ENCODE results near the gene EPHB3. TPM values are rescaled to one million over a fixed set of nuclear protein-coding genes. Genes with fewer than 3 reads are reported as not detected.
A peak's percentile ranks its signal among the peaks of the same experiment; 100 is the strongest.

EPHB3 gene
- polyA plus RNA-seq, 1 experiment = 3.3 TPM

DNA sequence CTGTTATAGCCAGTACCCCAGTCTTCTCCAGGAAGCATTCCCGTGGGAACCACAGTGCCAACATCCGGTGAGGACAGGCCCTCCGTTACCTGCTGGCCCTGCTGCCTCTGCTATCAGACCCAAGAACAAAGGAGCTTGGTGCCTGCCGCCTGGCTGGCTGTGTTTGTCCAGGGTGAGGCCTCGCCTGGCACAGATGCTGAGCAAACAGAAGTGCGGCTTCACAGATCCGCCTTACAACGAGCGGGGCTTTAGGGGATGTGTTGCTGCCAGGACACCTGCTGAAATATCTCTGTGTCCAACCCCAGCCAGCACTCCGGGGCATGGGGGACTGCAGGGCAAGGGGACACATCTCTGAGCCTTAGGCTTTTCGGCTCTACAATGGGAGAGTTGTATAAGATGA, 2.2 kb upstream of the EPHB3 start:
- no peak for DNase-seq (ENCODE audit: low read depth)
- Histone ChIP-seq H3K27me3 (ENCODE audit: control insufficient read depth, insufficient read depth, low read length) (peaks cover 11% of the 10 kb centered on the region), H3K36me3 (ENCODE audit: control insufficient read depth, insufficient read depth, low read length) (no peaks in the 10 kb centered on the region), H3K4me3 (ENCODE audit: low read depth, low read length) (no peak overlapping the region)
- CTCF ChIA-PET = no interaction called here
- POLR2A ChIA-PET = no interaction called here
- TF ChIP-seq, protein P1, sequence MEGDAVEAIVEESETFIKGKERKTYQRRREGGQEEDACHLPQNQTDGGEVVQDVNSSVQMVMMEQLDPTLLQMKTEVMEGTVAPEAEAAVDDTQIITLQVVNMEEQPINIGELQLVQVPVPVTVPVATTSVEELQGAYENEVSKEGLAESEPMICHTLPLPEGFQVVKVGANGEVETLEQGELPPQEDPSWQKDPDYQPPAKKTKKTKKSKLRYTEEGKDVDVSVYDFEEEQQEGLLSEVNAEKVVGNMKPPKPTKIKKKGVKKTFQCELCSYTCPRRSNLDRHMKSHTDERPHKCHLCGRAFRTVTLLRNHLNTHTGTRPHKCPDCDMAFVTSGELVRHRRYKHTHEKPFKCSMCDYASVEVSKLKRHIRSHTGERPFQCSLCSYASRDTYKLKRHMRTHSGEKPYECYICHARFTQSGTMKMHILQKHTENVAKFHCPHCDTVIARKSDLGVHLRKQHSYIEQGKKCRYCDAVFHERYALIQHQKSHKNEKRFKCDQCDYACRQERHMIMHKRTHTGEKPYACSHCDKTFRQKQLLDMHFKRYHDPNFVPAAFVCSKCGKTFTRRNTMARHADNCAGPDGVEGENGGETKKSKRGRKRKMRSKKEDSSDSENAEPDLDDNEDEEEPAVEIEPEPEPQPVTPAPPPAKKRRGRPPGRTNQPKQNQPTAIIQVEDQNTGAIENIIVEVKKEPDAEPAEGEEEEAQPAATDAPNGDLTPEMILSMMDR (IDR thresholded peaks at IDR 0.05; ENCODE audit: insufficient read depth, low read depth, low read length) = no peak

DNA sequence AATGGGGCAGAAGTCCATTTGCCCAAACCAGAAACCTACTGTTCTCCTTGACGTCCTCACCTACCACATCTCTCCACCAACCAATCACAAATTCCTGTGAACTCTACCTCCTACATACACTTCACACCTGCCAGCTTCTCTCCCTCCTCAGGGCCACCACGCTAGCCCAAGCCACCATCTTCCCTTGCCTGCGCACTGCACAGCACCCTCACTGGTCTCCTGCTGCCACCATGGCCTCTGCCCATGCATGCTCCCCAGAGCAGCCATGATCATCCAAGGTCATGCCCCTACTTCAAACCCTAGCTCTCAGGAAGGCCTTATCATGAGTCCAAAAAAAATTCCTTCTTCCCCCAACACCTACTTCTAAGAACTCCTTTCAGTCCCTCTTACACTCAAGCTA, 1.1 kb upstream of the EPHB3 start:
- POLR2A ChIA-PET = no interaction called here
- CTCF ChIA-PET = interaction anchor here (0.5 to 2.7 kb wide), 26 partner anchors 9 to 616 kb away, joined by 3 to 28 read pairs (median 5); partner anchors contain the start of gene VPS8
- Histone ChIP-seq H3K4me3 (ENCODE audit: low read depth, low read length) (no peak overlapping the region), H3K36me3 (ENCODE audit: control insufficient read depth, insufficient read depth, low read length) (no peaks in the 10 kb centered on the region), H3K27me3 (ENCODE audit: control insufficient read depth, insufficient read depth, low read length) (peaks cover 11% of the 10 kb centered on the region)
- TF ChIP-seq, protein P1 (IDR thresholded peaks at IDR 0.05; ENCODE audit: insufficient read depth, low read depth, low read length) = no peak
- no peak for DNase-seq (ENCODE audit: low read depth)

DNA sequence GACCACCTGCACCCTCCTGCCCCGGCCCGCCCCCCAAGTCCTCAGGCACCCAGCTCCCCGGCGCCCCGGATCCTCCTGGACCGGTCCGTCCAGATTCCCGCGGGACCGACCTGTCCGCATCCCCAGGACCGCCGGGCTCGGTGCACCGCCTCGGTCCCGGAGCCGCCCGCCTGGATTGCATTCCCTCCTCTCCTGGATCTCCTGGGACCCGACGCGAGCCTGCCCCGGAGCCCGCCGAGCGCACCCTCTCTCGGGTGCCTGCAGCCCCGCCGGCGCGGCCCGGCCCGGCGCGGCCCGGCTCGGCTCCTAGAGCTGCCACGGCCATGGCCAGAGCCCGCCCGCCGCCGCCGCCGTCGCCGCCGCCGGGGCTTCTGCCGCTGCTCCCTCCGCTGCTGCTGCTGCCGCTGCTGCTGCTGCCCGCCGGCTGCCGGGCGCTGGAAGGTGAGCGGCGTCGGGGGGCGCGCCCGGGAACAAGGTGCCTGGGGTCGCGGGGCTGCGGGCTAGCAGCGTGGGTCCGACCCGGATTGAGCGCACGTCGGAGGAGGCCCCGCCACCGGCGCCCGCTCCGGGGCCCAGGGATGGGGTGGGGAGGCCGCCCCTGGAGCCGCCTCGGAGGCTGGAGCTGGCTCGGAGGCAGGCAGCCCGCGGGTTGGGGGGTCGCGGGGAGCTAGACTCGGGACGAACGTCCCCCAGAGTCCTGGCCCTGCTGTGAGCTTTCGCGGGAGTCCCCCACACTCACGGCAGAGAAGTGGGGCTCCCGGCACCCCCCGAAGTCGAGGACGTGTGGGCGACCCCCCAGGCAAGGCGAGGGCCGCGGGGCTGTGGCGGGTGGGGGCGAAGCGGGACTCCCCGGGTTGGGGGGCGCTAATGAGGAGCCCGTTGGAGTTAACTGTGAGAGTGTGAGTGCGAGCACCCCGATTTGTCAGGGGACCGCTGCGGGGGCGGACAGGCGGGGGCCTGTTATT, 610 bp downstream of the EPHB3 start:
- no peak for DNase-seq (ENCODE audit: low read depth)
- POLR2A ChIA-PET = interaction anchor here (0.6 to 0.8 kb wide), 3 partner anchors 165 to 224 kb away, joined by 3 to 5 read pairs (median 3); no protein-coding TSS in a partner anchor
- Histone ChIP-seq H3K4me3 (ENCODE audit: low read depth, low read length) (peak overlapping the region; percentile 71), H3K36me3 (ENCODE audit: control insufficient read depth, insufficient read depth, low read length) (no peaks in the 10 kb centered on the region), H3K27me3 (ENCODE audit: control insufficient read depth, insufficient read depth, low read length) (peaks cover 11% of the 10 kb centered on the region)
- CTCF ChIA-PET = interaction anchor here (0.6 to 2.7 kb wide), 34 partner anchors 7 to 294 kb away, joined by 3 to 28 read pairs (median 4); partner anchors contain the start of gene VPS8
- TF ChIP-seq, protein P1 (IDR thresholded peaks at IDR 0.05; ENCODE audit: insufficient read depth, low read depth, low read length) = no peak

DNA sequence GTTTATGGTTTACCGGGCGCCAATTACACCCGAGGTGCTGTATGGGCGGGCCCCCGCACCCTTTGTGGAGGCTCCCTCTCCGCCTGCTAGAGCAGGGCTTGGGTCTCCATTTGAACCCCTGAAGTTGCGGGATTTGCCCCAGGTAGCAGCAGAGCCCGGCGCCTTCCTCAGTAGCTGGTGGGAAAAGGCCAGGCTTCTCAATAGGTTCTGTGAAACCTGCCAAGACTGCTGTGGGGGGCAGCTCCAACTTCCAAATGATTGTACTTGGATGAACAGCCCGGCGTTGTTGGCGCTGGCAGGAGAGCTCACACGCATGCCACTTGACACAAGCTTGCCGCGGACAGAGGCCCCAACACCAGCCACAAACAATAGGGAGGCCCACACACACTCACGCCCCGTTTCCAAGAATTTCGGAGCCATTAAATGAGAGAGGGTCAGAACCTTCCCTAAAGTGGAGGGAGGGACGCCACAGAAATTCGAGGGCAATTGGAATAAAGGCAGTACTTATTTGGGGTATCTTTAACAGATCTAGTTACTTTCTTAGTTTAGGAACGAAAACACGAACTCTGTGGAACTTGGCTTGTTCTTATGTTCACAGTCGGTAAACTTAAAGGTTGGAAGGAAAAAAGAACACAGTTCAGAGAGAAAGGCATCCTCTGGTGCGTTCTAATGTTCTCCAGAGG, 1.4 kb downstream of the EPHB3 start:
- TF ChIP-seq, protein P1 (IDR thresholded peaks at IDR 0.05; ENCODE audit: insufficient read depth, low read depth, low read length) = no peak
- CTCF ChIA-PET = interaction anchor here (1.0 to 2.7 kb wide), 4 partner anchors 126 to 223 kb away, joined by 3 to 20 read pairs (median 3); no protein-coding TSS in a partner anchor
- POLR2A ChIA-PET = no interaction called here
- peak overlapping the region; percentile 71 for H3K4me3 ChIP-seq (ENCODE audit: low read depth, low read length)
- H3K36me3 ChIP-seq (ENCODE audit: control insufficient read depth, insufficient read depth, low read length) = no peaks in the 10 kb centered on the region
- DNase-seq (ENCODE audit: low read depth) = no peak
- peaks cover 11% of the 10 kb centered on the region for H3K27me3 ChIP-seq (ENCODE audit: control insufficient read depth, insufficient read depth, low read length)

DNA sequence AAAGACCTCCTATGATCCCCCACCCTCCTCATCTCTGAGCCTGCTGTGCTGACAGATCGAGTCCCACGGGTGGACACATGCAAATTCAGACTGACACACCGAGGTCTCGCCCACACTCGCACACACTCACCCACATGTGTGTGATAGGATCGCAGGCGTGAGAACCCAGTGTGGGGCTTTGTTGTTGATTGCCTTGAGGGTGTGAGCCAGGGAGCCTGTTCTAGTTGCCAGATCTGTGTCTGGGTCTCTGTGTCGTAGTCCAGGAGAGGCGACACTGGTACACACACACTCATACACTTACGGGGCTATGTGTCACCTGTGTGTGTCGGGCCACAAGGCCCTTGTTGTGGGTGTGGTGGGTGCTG, 2.0 kb downstream of the EPHB3 start:
- Histone ChIP-seq H3K4me3 (ENCODE audit: low read depth, low read length) (peak overlapping the region; percentile 71), H3K36me3 (ENCODE audit: control insufficient read depth, insufficient read depth, low read length) (no peaks in the 10 kb centered on the region), H3K27me3 (ENCODE audit: control insufficient read depth, insufficient read depth, low read length) (peaks cover 7% of the 10 kb centered on the region)
- CTCF ChIA-PET = interaction anchor here (1.0 to 2.8 kb wide), 5 partner anchors 97 to 214 kb away, joined by 3 to 20 read pairs (median 3); no protein-coding TSS in a partner anchor
- POLR2A ChIA-PET = interaction anchor here (0.7 kb wide), 1 partner anchor 14 kb away, joined by 3 read pairs; no protein-coding TSS in a partner anchor
- TF ChIP-seq, protein P1 (IDR thresholded peaks at IDR 0.05; ENCODE audit: insufficient read depth, low read depth, low read length) = no peak
- DNase-seq (ENCODE audit: low read depth) = no peak

Measured in BJ (cell line).